PC-9 (cell line): Measurements from ENCODE around the gene ZNF692. TPM values are rescaled to one million over a fixed set of nuclear protein-coding genes. Genes with fewer than 3 reads are reported as not detected.

Experiments used
- BruUV-seq: library from RNA; stranded (reverse); fragments of 400-500 nt; replicated peaks from 2 replicates; lab custom pipeline; 2021; lab: Mats Ljungman, UMichigan
- CTCF ChIA-PET: fragments of 300-600 bp; sonication (Branson Sonifier 250); formaldehyde crosslinking; loops from one replicate; lab custom pipeline; 2022; ENCODE audit warnings: antibody characterized with exemption; lab: Charles Lee
- POLR2A ChIA-PET: fragments of 300-600 bp; sonication (Branson Sonifier 250); formaldehyde crosslinking; loops from one replicate; lab custom pipeline; 2022; ENCODE audit warnings: antibody characterized with exemption; ENCODE audit not compliant: unreplicated experiment; lab: Charles Lee
- DNase-seq, 2 experiments: peaks; one replicate each; pipeline versions ENCODE4 v3.0.0 to v3.0.0-alpha.2; 2015 to 2022; ENCODE audit warnings: mixed read lengths in 1 of 2
- H2AFZ ChIP-seq: fragments of 200-600 bp; sonication (generic); 2 replicates; pipeline ENCODE4 v1.8.1; 2017; ENCODE audit warnings: antibody characterized with exemption
- H3F3A ChIP-seq: fragments of 200-600 bp; sonication (generic); 2 replicates; pipeline ENCODE4 v1.8.1; 2017; ENCODE audit warnings: antibody characterized with exemption, mild to moderate bottlenecking, low read depth; ENCODE audit not compliant: insufficient read depth
- H3K27ac ChIP-seq: fragments of 200-600 bp; sonication (generic); 2 replicates; pipeline ENCODE4 v1.6.1; 2016; ENCODE audit warnings: mixed run types
- H3K27me3 ChIP-seq: fragments of 200-600 bp; sonication (generic); 2 replicates; pipeline ENCODE4 v1.6.1; 2016; ENCODE audit warnings: low read depth, mixed run types; ENCODE audit not compliant: insufficient read depth
- H3K36me3 ChIP-seq: fragments of 200-600 bp; sonication (generic); 2 replicates; pipeline ENCODE4 v1.6.1; 2016; ENCODE audit warnings: low read depth, mixed run types
- H3K4me1 ChIP-seq: fragments of 200-600 bp; sonication (generic); replicated peaks from 2 replicates; pipeline ENCODE4 v1.6.1; 2016; ENCODE audit warnings: mixed run types; ENCODE audit not compliant: insufficient read depth
- H3K4me2 ChIP-seq: fragments of 200-600 bp; sonication (generic); 2 replicates; pipeline ENCODE4 v1.6.1; 2017; ENCODE audit warnings: mixed run types
- H3K4me3 ChIP-seq: fragments of 200-600 bp; sonication (generic); 2 replicates; pipeline ENCODE4 v1.6.1; 2016; ENCODE audit warnings: mixed run types
- H3K79me2 ChIP-seq: fragments of 200-600 bp; sonication (generic); 2 replicates; pipeline ENCODE4 v1.6.1; 2017; ENCODE audit warnings: low read depth, mixed run types
- H3K9me2 ChIP-seq: fragments of 200-600 bp; sonication (generic); 2 replicates; pipeline ENCODE4 v1.8.1; 2017; ENCODE audit warnings: mild to moderate bottlenecking; ENCODE audit not compliant: insufficient read depth
- H3K9me3 ChIP-seq: fragments of 200-600 bp; sonication (generic); 2 replicates; pipeline ENCODE4 v1.8.1; 2016; ENCODE audit warnings: low read depth; ENCODE audit not compliant: insufficient read depth
- H4K20me1 ChIP-seq: fragments of 200-600 bp; sonication (generic); 2 replicates; pipeline ENCODE4 v1.8.1; 2017; ENCODE audit not compliant: insufficient read depth
- CTCF ChIP-seq: fragments of 200-600 bp; sonication (generic); conservative IDR thresholded peaks from 2 replicates; pipeline ENCODE4 v1.6.1; 2017; ENCODE audit warnings: mixed run types, antibody characterized with exemption, mild to moderate bottlenecking, moderate library complexity
- EZH2 ChIP-seq: fragments of 200-600 bp; sonication (generic); IDR thresholded peaks from 2 replicates; pipeline ENCODE4 v1.8.0; 2017; ENCODE audit warnings: antibody characterized with exemption, low read depth
- intact Hi-C: fragments of 100-400 bp; cut with micrococcal nuclease; formaldehyde crosslinking; loops from one replicate; pipeline ENCODE4 v1.10.0; 2022; ENCODE audit not compliant: unreplicated experiment
- total RNA-seq: library from RNA; stranded (reverse); gene quantifications from 2 replicates; pipeline ENCODE4 v1.2.3, GENCODE V29; 2021

Gene ZNF692
- total RNA-seq, 1 experiment from 2014 or later = 46.6 TPM

- no peak for DNase-seq
- no peaks in the 10 kb centered on the region for H3K27me3 ChIP-seq
- H4K20me1 ChIP-seq = no peaks in the 10 kb centered on the region; the same call in 1 of the 2 replicates
- CTCF ChIA-PET = interaction anchor here (0.9 kb wide), 1 partner anchor 13 kb away, joined by 14 read pairs; the partner anchor contains the start of gene ZNF672
- H3K27ac ChIP-seq = 0 out of 2 replicates have a peak overlapping the region, but pooled peaks have one; percentile 82
- peaks cover 33% of the 10 kb centered on the region for H3K4me1 ChIP-seq
- H3K9me3 ChIP-seq = no peaks in the 10 kb centered on the region
- H3K9me2 ChIP-seq = no peaks in the 10 kb centered on the region
- no peak for TF ChIP-seq EZH2
- no peak for TF ChIP-seq CTCF
- H3K4me2 ChIP-seq = peak overlapping the region; percentile 93
- H2AFZ ChIP-seq = peak overlapping the region; percentile 95
- POLR2A ChIA-PET = interaction anchor here (0.7 to 1.5 kb wide), 2 partner anchors 12 to 89 kb away, joined by 7 to 53 read pairs; partner anchors contain the start of gene ZNF672
- intact Hi-C loops = no loop called here
- H3K79me2 ChIP-seq = peaks cover 22% of the 10 kb centered on the region
- H3K4me3 ChIP-seq = peak overlapping the region; percentile 75
- peaks cover 16% of the 10 kb centered on the region for H3F3A ChIP-seq
- BruUV-seq = TSS peak; percentile 44
- no peaks in the 10 kb centered on the region for H3K36me3 ChIP-seq
These were observed 33.7 kb downstream of the ZNF692 start for GRCh38 chr1:248825136-248825535.

GRCh38 chr1:248824701-248825100 is 34.2 kb downstream of the ZNF692 start:
- no peaks in the 10 kb centered on the region; the same call in 1 of the 2 replicates for H4K20me1 ChIP-seq
- no TSS peak for BruUV-seq
- no peak overlapping the region for H3K27ac ChIP-seq
- peak overlapping the region; percentile 75 for H3K4me3 ChIP-seq
- no peaks in the 10 kb centered on the region for H3K36me3 ChIP-seq
- no peaks in the 10 kb centered on the region for H3K27me3 ChIP-seq
- ChIA-PET CTCF (no interaction called here), POLR2A (no interaction called here)
- H3K4me2 ChIP-seq = peak overlapping the region; percentile 93
- peaks cover 22% of the 10 kb centered on the region for H3K79me2 ChIP-seq
- H2AFZ ChIP-seq = no peak overlapping the region
- no peak for TF ChIP-seq CTCF
- TF ChIP-seq EZH2 = no peak
- DNase-seq = no peak
- intact Hi-C loops = no loop called here
- H3K9me3 ChIP-seq = no peaks in the 10 kb centered on the region
- H3F3A ChIP-seq = peaks cover 16% of the 10 kb centered on the region
- H3K9me2 ChIP-seq = no peaks in the 10 kb centered on the region
- peaks cover 33% of the 10 kb centered on the region for H3K4me1 ChIP-seq

- no peak overlapping the region for H3K4me3 ChIP-seq
- H3K36me3 ChIP-seq = no peaks in the 10 kb centered on the region
- intact Hi-C loops = no loop called here
- no peak overlapping the region for H2AFZ ChIP-seq
- H3K9me2 ChIP-seq = no peaks in the 10 kb centered on the region
- H3K9me3 ChIP-seq = no peaks in the 10 kb centered on the region
- no TSS peak for BruUV-seq
- peak overlapping the region; percentile 93 for H3K4me2 ChIP-seq
- H3K27me3 ChIP-seq = no peaks in the 10 kb centered on the region
- peaks cover 22% of the 10 kb centered on the region for H3K79me2 ChIP-seq
- ChIA-PET CTCF (no interaction called here), POLR2A (no interaction called here)
- H3K27ac ChIP-seq = no peak overlapping the region
- no peak for DNase-seq
- peaks cover 31% of the 10 kb centered on the region for H3K4me1 ChIP-seq
- no peaks in the 10 kb centered on the region; the same call in 1 of the 2 replicates for H4K20me1 ChIP-seq
- peaks cover 16% of the 10 kb centered on the region for H3F3A ChIP-seq
- no peak for TF ChIP-seq CTCF
- TF ChIP-seq EZH2 = no peak
These were observed 34.6 kb downstream of the ZNF692 start for GRCh38 chr1:248824301-248824700.
